GM23338 (cell line): Measurements from ENCODE around the gene ZDHHC7. TPM values are rescaled to one million over a fixed set of nuclear protein-coding genes. Genes with fewer than 3 reads are reported as not detected.

Source experiments
- ATAC-seq: fragments of 200-7000 bp; cut with Tn5 transposase; 3 replicates; pipeline ENCODE4 v1.9.1; 2020
- DNase-seq: peaks from one replicate; pipeline ENCODE4 v3.0.0-alpha.2; 2015; ENCODE audit warnings: low spot score
- H2AFZ ChIP-seq: fragments of 200-600 bp; sonication (generic); 2 replicates; pipeline ENCODE4 v1.8.0; 2016; ENCODE audit warnings: antibody characterized with exemption, mild to moderate bottlenecking, moderate library complexity
- H3F3A ChIP-seq: fragments of 200-600 bp; sonication (generic); replicated peaks from 2 replicates; pipeline ENCODE4 v1.8.0; 2017; ENCODE audit warnings: antibody characterized with exemption, mixed run types, low read depth
- H3K27ac ChIP-seq: fragments of 200-600 bp; sonication (generic); 2 replicates; pipeline ENCODE4 v1.6.1; 2016; ENCODE audit warnings: low read depth
- H3K27me3 ChIP-seq: fragments of 200-600 bp; sonication (generic); 2 replicates; pipeline ENCODE4 v1.8.0; 2016; ENCODE audit warnings: mild to moderate bottlenecking, mixed run types, moderate library complexity; ENCODE audit not compliant: insufficient read depth
- H3K36me3 ChIP-seq: fragments of 200-600 bp; sonication (generic); 2 replicates; pipeline ENCODE4 v1.8.0; 2016; ENCODE audit warnings: mild to moderate bottlenecking; ENCODE audit not compliant: insufficient read depth
- H3K4me1 ChIP-seq: fragments of 200-600 bp; sonication (generic); 2 replicates; pipeline ENCODE4 v1.8.0; 2016; ENCODE audit warnings: mild to moderate bottlenecking, moderate library complexity; ENCODE audit not compliant: insufficient read depth
- H3K4me2 ChIP-seq: fragments of 200-600 bp; sonication (generic); 2 replicates; pipeline ENCODE4 v1.7.1; 2017; ENCODE audit warnings: mixed run types
- H3K4me3 ChIP-seq: fragments of 200-600 bp; sonication (generic); 2 replicates; pipeline ENCODE4 v1.6.1; 2016; ENCODE audit warnings: mixed run types
- H3K79me2 ChIP-seq: fragments of 200-600 bp; sonication (generic); replicated peaks from 2 replicates; pipeline ENCODE4 v1.8.0; 2017; ENCODE audit warnings: mild to moderate bottlenecking; ENCODE audit not compliant: insufficient read depth
- H3K9me2 ChIP-seq: fragments of 200-600 bp; sonication (generic); 2 replicates; pipeline ENCODE4 v1.8.0; 2017; ENCODE audit not compliant: insufficient read depth
- H4K20me1 ChIP-seq: fragments of 200-600 bp; sonication (generic); replicated peaks from 2 replicates; pipeline ENCODE4 v1.8.0; 2017; ENCODE audit warnings: mild to moderate bottlenecking; ENCODE audit not compliant: insufficient read depth
- H3K27ac Mint-ChIP-seq: 2 replicates; pipeline ENCODE4 v1.8.0; 2020; ENCODE audit warnings: inconsistent platforms, mild to moderate bottlenecking, moderate library complexity, mixed read lengths
- H3K27me3 Mint-ChIP-seq: 3 replicates; pipeline ENCODE4 v1.8.0; 2022; ENCODE audit warnings: low read depth, mild to moderate bottlenecking, moderate library complexity, mixed read lengths, inconsistent platforms; ENCODE audit not compliant: insufficient read depth, poor library complexity
- H3K36me3 Mint-ChIP-seq: 3 replicates; pipeline ENCODE4 v1.8.0; 2021; ENCODE audit warnings: low read depth, mild to moderate bottlenecking, inconsistent platforms, moderate library complexity, mixed read lengths
- H3K4me1 Mint-ChIP-seq: 3 replicates; pipeline ENCODE4 v1.8.0; 2020; ENCODE audit warnings: mild to moderate bottlenecking, inconsistent platforms, mixed read lengths
- H3K4me3 Mint-ChIP-seq: 3 replicates; pipeline ENCODE4 v1.8.0; 2021; ENCODE audit warnings: moderate library complexity, mild to moderate bottlenecking, inconsistent platforms, mixed read lengths
- H3K9me3 Mint-ChIP-seq: 3 replicates; pipeline ENCODE4 v1.8.0; 2020; ENCODE audit warnings: moderate library complexity, mild to moderate bottlenecking, inconsistent platforms, mixed read lengths
- CREB1 ChIP-seq: fragments of 250-450 bp; sonication (Bioruptor Pico); IDR thresholded peaks from 2 replicates; pipeline ENCODE4 v1.5.0; 2020; ENCODE audit warnings: low read depth, mild to moderate bottlenecking, moderate library complexity
- ZNF462 ChIP-seq: fragments of 250-450 bp; sonication (Bioruptor Pico); IDR thresholded peaks from 2 replicates; pipeline ENCODE4 v1.5.0; 2020; ENCODE audit warnings: mild to moderate bottlenecking, moderate library complexity
- polyA plus RNA-seq: library from polyadenylated mRNA; unstranded; fragments of >200 nt; fragmentation: Nextera tagmentation; extraction: Ambion mirVana; gene quantifications from 2 replicates; pipeline ENCODE4 v1.2.1, GENCODE V29; 2016
- total RNA-seq: library from RNA; depleted of rRNA; stranded (reverse); fragments of >200 nt; shearing (Covaris generic); gene quantifications from 2 replicates; pipeline ENCODE4 v1.2.3, GENCODE V29; 2014
- TF ChIP-seq, protein P1 (sequence below), 2 experiments: fragments of 200-600 bp in 1 of 2; sonication (generic) in 1 of 2; conservative IDR thresholded peaks; 2 replicates each; pipeline versions ENCODE4 v1.5.1 to v1.6.1; 2016 to 2017; ENCODE audit warnings: antibody characterized with exemption in 2 of 2, low read depth in 2 of 2, mild to moderate bottlenecking in 2 of 2, moderate library complexity in 1 of 2

Gene ZDHHC7
- total and polyA plus RNA-seq, 2 experiments from 2014 or later: 13.1 to 46.1 TPM

- Mint-ChIP-seq H3K4me1 (no peaks in the 10 kb centered on the region), H3K4me3 (no peak overlapping the region), H3K27me3 (peaks cover 3% of the 10 kb centered on the region), H3K9me3 (no peaks in the 10 kb centered on the region), H3K27ac (no peak overlapping the region), H3K36me3 (peaks cover 55% of the 10 kb centered on the region)
- DNase-seq: no peak
- no peak for TF ChIP-seq CREB1
- TF ChIP-seq, protein P1, sequence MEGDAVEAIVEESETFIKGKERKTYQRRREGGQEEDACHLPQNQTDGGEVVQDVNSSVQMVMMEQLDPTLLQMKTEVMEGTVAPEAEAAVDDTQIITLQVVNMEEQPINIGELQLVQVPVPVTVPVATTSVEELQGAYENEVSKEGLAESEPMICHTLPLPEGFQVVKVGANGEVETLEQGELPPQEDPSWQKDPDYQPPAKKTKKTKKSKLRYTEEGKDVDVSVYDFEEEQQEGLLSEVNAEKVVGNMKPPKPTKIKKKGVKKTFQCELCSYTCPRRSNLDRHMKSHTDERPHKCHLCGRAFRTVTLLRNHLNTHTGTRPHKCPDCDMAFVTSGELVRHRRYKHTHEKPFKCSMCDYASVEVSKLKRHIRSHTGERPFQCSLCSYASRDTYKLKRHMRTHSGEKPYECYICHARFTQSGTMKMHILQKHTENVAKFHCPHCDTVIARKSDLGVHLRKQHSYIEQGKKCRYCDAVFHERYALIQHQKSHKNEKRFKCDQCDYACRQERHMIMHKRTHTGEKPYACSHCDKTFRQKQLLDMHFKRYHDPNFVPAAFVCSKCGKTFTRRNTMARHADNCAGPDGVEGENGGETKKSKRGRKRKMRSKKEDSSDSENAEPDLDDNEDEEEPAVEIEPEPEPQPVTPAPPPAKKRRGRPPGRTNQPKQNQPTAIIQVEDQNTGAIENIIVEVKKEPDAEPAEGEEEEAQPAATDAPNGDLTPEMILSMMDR (conservative IDR thresholded peaks at IDR 0.05; ENCODE audit: low read depth in 2 of 2): peak; percentile 21 to 27; a peak in 2 of 4 replicates
- TF ChIP-seq ZNF462: no peak
- H3K27me3 ChIP-seq: no peaks in the 10 kb centered on the region
- H3F3A ChIP-seq: no peaks in the 10 kb centered on the region
- H3K9me2 ChIP-seq: no peaks in the 10 kb centered on the region
- H3K27ac ChIP-seq: no peak overlapping the region
- H4K20me1 ChIP-seq: peaks cover 7% of the 10 kb centered on the region
- no peak overlapping the region for H3K4me3 ChIP-seq
- no peak for ATAC-seq
- peaks cover 5% of the 10 kb centered on the region; the same call in 1 of the 2 replicates for H3K36me3 ChIP-seq
- H2AFZ ChIP-seq: no peak overlapping the region
- H3K4me1 ChIP-seq: no peaks in the 10 kb centered on the region
- no peak overlapping the region for H3K4me2 ChIP-seq
- peaks cover 35% of the 10 kb centered on the region; the same call in 1 of the 2 replicates for H3K79me2 ChIP-seq
These were observed 22.8 kb downstream of the ZDHHC7 start for GRCh38 chr16:84988328-84989080.
